ENCODE data around the gene CKAP5. TPM values are rescaled to one million over a fixed set of nuclear protein-coding genes. Genes with fewer than 3 reads are reported as not detected.

Gene CKAP5
- total RNA-seq, 2 donors from 2014 or later, result 34.7 to 37.1 TPM

GRCh38 chr11:46778416-46778815 lies 67.7 kb downstream of the CKAP5 start:
- TF ChIP-seq CTCF (IDR thresholded peaks at IDR 0.05), result no peak
- Histone ChIP-seq H3K4me3 (no peak overlapping the region), H3K9me3 (no peaks in the 10 kb centered on the region), H3K27me3 (replicated peaks; ENCODE audit: insufficient read depth) (no peaks in the 10 kb centered on the region), H3K27ac (no peak overlapping the region), H3K36me3 (peaks cover 49% of the 10 kb centered on the region), H3K4me1 (ENCODE audit: control insufficient read depth in 1 of 2, low read depth in 2 of 2) (no peaks in the 10 kb centered on the region)
- no peak for DNase-seq (ENCODE audit: low spot score)
- ATAC-seq (ENCODE audit: insufficient number of reproducible peaks, low FRiP score, low read depth), result no peak

- DNase-seq (ENCODE audit: low spot score), result no peak
- no peak for ATAC-seq (ENCODE audit: insufficient number of reproducible peaks, low FRiP score, low read depth)
- peaks cover 43% of the 10 kb centered on the region for H3K36me3 ChIP-seq
- H3K27ac ChIP-seq, result no peak overlapping the region
- H3K27me3 ChIP-seq (replicated peaks; ENCODE audit: insufficient read depth), result no peaks in the 10 kb centered on the region
- no peak overlapping the region for H3K4me3 ChIP-seq
- no peak for TF ChIP-seq CTCF (IDR thresholded peaks at IDR 0.05)
- H3K4me1 ChIP-seq (ENCODE audit: control insufficient read depth in 1 of 2, low read depth in 2 of 2), result no peaks in the 10 kb centered on the region
- H3K9me3 ChIP-seq, result no peaks in the 10 kb centered on the region
Observed at GRCh38 chr11:46776878-46777277, 69.2 kb downstream of the CKAP5 start.

- Histone ChIP-seq H3K36me3 (peaks cover 39% of the 10 kb centered on the region), H3K4me3 (no peak overlapping the region), H3K27me3 (replicated peaks; ENCODE audit: insufficient read depth) (no peaks in the 10 kb centered on the region), H3K4me1 (ENCODE audit: control insufficient read depth in 1 of 2, low read depth in 2 of 2) (no peaks in the 10 kb centered on the region), H3K27ac (no peak overlapping the region), H3K9me3 (no peaks in the 10 kb centered on the region)
- DNase-seq (ENCODE audit: low spot score), result no peak
- no peak for ATAC-seq (ENCODE audit: insufficient number of reproducible peaks, low FRiP score, low read depth)
- no peak for TF ChIP-seq CTCF (IDR thresholded peaks at IDR 0.05)
Observed at GRCh38 chr11:46769636-46770221, 76.4 kb downstream of the CKAP5 start.

- Histone ChIP-seq H3K9me3 (no peaks in the 10 kb centered on the region), H3K4me1 (ENCODE audit: control insufficient read depth in 1 of 2, low read depth in 2 of 2) (no peaks in the 10 kb centered on the region), H3K27ac (no peak overlapping the region), H3K4me3 (no peak overlapping the region), H3K36me3 (peaks cover 51% of the 10 kb centered on the region), H3K27me3 (replicated peaks; ENCODE audit: insufficient read depth) (no peaks in the 10 kb centered on the region)
- no peak for ATAC-seq (ENCODE audit: insufficient number of reproducible peaks, low FRiP score, low read depth)
- no peak for DNase-seq (ENCODE audit: low spot score)
- no peak for TF ChIP-seq CTCF (IDR thresholded peaks at IDR 0.05)
Observed at GRCh38 chr11:46766656-46767055, 79.4 kb downstream of the CKAP5 start.

GRCh38 chr11:46762248-46762647 lies 83.8 kb downstream of the CKAP5 start:
- Histone ChIP-seq H3K27ac (no peak overlapping the region), H3K27me3 (replicated peaks; ENCODE audit: insufficient read depth) (no peaks in the 10 kb centered on the region), H3K4me3 (no peak overlapping the region), H3K36me3 (peaks cover 55% of the 10 kb centered on the region), H3K4me1 (ENCODE audit: control insufficient read depth in 1 of 2, low read depth in 2 of 2) (no peaks in the 10 kb centered on the region), H3K9me3 (no peaks in the 10 kb centered on the region)
- TF ChIP-seq CTCF (IDR thresholded peaks at IDR 0.05), result no peak
- DNase-seq (ENCODE audit: low spot score), result no peak
- ATAC-seq (ENCODE audit: insufficient number of reproducible peaks, low FRiP score, low read depth), result no peak
